Skeletal muscle satellite cell (primary cell): ENCODE results near the gene LRP1B.

ENCODE experiments used
- H3K27me3 ChIP-seq: 2 replicates; pipeline ENCODE4 v1.7.0; 2013; ENCODE audit warnings: low read length; ENCODE audit not compliant: control insufficient read depth, insufficient read depth
- H3K36me3 ChIP-seq: 2 replicates; pipeline ENCODE4 v1.7.0; 2013; ENCODE audit warnings: mild to moderate bottlenecking, control low read depth, low read length; ENCODE audit not compliant: insufficient read depth
- H3K4me1 ChIP-seq: 2 replicates; pipeline ENCODE4 v1.7.0; 2013; ENCODE audit warnings: low read length; ENCODE audit not compliant: control insufficient read depth, insufficient read depth
- H3K4me2 ChIP-seq: 2 replicates; pipeline ENCODE4 v1.7.0; 2013; ENCODE audit warnings: mild to moderate bottlenecking, low read length
- H3K4me3 ChIP-seq: 2 replicates; pipeline ENCODE4 v1.7.0; 2013; ENCODE audit warnings: low read length
- H3K9ac ChIP-seq: 2 replicates; pipeline ENCODE4 v1.7.0; 2013; ENCODE audit warnings: mild to moderate bottlenecking, low read depth, low read length, moderate library complexity
- H3K9me3 ChIP-seq: replicated peaks from 2 replicates; pipeline ENCODE4 v1.7.0; 2013; ENCODE audit warnings: mild to moderate bottlenecking, control low read depth, low read length

The LRP1B gene

DNA sequence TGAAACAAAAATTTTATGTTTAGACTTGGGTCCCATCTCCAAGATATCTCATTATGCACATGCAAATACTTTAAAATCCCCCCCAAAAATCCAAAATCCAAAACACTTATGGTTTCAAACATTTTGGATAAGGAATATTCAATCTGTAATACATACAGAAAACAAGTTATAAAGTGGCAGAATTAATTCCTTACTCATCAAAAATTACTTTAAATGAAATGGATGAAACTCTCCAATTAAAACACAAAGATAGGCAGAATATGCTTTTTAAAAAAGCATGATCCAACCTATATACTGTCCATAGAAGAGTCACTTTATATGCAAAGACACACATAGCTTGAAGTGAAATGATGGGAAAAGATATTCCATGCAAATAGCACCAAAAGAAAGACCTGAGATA lies 744.6 kb downstream of the LRP1B start:
- no peak overlapping the region for H3K4me2 ChIP-seq
- H3K9me3 ChIP-seq = no peaks in the 10 kb centered on the region
- no peaks in the 10 kb centered on the region for H3K36me3 ChIP-seq
- no peak overlapping the region for H3K4me3 ChIP-seq
- no peak overlapping the region for H3K9ac ChIP-seq
- no peaks in the 10 kb centered on the region for H3K27me3 ChIP-seq
- H3K4me1 ChIP-seq = no peaks in the 10 kb centered on the region

GRCh38 chr2:141384676-141385075 lies 746.1 kb downstream of the LRP1B start:
- Histone ChIP-seq H3K36me3 (no peaks in the 10 kb centered on the region), H3K4me2 (no peak overlapping the region), H3K4me3 (no peak overlapping the region), H3K9ac (no peak overlapping the region), H3K27me3 (no peaks in the 10 kb centered on the region), H3K4me1 (no peaks in the 10 kb centered on the region), H3K9me3 (no peaks in the 10 kb centered on the region)

DNA sequence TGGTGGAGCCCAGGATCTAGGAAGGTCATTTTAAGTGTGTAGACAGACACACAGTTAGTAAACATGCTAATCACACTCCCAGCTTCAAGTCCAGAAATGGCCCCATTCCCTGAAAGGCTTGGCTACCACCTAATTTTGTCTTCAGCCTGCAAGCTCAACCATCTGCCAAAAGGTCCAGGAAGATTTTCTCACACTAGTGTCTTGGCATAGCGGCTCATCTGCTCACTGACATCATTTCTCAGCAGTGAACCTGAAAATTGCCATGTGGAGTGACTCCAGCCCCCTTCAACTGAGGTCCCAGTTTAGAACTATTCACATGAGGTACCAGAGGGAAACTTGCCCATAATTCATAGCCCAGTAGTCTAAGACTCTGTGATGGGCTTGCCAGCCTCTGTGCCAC lies 748.9 kb downstream of the LRP1B start:
- Histone ChIP-seq H3K27me3 (no peaks in the 10 kb centered on the region), H3K4me3 (no peak overlapping the region), H3K9ac (no peak overlapping the region), H3K9me3 (no peaks in the 10 kb centered on the region), H3K4me1 (no peaks in the 10 kb centered on the region), H3K4me2 (no peak overlapping the region), H3K36me3 (no peaks in the 10 kb centered on the region)

DNA sequence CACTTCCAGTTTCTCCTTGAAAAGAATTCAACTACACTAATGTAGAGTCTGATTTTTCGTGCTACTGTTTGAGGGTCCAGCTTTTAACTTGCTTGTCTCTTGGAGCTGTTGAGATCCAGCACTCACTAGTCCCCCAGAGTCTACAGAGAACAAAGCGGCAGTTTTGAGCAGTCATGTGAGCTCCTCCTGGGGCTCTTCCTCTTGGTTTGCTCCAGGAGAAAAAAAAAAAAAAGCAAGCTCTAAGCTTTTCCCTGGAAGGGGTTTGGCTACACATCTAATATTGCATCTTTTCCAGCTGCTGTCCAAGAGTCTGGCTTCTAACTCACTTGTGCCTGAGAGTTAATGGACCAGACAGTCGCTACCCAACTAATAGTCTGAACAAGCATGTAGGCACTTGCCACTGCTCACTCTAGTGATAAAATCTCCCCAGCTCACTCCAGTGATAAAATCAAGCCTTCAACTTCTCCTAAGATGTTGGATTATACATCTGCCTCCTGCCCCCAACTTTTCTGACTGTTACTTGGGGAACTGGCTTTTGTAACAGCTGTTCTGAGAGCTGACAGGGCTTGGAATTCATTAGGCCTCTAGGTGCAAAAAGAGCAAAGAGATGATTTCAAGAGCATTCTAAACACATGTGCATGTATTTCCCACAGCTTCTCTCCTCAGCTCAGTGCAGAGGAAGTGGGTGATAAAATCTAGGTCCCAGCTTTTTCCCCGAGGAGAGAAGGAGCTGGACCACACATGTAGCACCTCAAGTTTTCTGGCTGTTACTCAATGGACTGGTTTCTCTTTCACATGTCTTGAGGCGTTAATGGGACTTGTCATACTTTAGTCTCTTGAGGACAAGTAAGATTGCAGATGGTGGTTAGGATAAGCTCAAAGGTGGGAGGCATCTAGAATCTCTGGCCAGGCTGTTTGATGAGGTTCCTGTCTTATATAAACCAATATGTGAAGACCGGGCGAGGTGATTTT lies 750.5 kb downstream of the LRP1B start:
- no peaks in the 10 kb centered on the region for H3K4me1 ChIP-seq
- H3K27me3 ChIP-seq = no peaks in the 10 kb centered on the region
- no peak overlapping the region for H3K4me2 ChIP-seq

DNA sequence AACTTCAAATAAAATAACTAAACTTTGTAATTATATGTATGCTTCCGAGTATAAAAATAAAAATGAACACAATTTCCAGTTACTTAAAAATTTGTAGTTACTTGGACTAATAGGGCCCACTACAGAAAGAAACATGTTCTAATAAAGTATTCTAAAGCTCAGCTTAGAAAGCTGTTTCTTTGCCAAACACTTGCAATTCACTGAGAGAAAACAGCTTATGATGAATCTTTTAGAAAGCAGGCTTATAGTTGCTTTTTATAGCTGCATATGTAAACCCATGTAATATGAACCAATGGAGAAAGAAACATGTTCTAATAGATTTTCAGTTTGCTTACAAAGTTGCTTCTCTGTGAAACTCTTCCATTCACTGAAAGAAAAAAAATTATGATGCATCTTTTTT lies 766.0 kb downstream of the LRP1B start:
- Histone ChIP-seq H3K9me3 (no peaks in the 10 kb centered on the region), H3K9ac (no peak overlapping the region), H3K27me3 (no peaks in the 10 kb centered on the region), H3K36me3 (no peaks in the 10 kb centered on the region), H3K4me2 (no peak overlapping the region), H3K4me1 (no peaks in the 10 kb centered on the region), H3K4me3 (no peak overlapping the region)

More for the DNA sequence above, 750.5 kb downstream of the LRP1B start:
- Histone ChIP-seq H3K36me3 (no peaks in the 10 kb centered on the region), H3K9ac (no peak overlapping the region), H3K4me3 (no peak overlapping the region), H3K9me3 (no peaks in the 10 kb centered on the region)

DNA sequence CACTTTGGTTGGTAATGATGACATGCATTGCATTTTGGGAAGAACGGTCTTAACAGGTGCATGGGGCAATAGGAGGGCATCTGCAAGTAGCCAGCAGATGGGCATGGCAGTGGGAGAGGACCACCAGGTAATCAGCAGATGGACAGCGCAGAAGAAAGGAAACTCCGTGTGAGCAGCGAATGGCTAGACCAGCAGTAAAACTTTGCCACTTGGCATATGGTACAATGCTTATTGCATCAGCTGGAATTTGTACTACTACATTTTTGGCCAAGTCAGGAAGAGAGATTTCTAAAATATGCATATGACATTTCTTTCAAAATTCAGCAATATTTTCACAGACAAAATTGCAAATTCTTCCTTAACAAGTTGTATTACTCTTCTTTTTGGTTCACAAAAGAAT lies 768.5 kb downstream of the LRP1B start:
- H3K9ac ChIP-seq = no peak overlapping the region
- H3K4me2 ChIP-seq = no peak overlapping the region
- H3K36me3 ChIP-seq = no peaks in the 10 kb centered on the region
- no peaks in the 10 kb centered on the region for H3K4me1 ChIP-seq
- H3K4me3 ChIP-seq = no peak overlapping the region
- no peaks in the 10 kb centered on the region for H3K27me3 ChIP-seq
- no peaks in the 10 kb centered on the region for H3K9me3 ChIP-seq

- Histone ChIP-seq H3K36me3 (no peaks in the 10 kb centered on the region), H3K4me2 (no peak overlapping the region), H3K9ac (no peak overlapping the region), H3K27me3 (no peaks in the 10 kb centered on the region), H3K4me1 (no peaks in the 10 kb centered on the region), H3K4me3 (no peak overlapping the region), H3K9me3 (no peaks in the 10 kb centered on the region)
These were observed 782.3 kb downstream of the LRP1B start for GRCh38 chr2:141348481-141348880.

DNA sequence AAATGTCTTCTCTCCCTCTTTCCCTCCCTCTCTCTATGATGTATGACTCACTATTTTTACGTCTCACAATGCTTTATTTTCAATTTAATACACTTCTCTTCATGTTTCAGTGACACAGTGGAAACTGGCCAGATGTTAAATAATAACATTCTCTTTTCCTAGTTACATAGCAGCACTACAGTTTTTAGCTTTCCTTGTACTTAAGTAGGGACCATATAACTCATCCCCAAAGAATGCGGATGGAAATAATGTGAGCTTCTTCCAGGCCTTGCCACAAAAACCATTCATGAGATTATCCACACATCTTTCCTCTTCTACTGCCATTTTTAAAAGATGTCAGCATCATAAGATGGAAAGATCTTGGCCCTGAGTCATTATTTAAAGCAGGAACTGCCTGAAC lies 789.4 kb downstream of the LRP1B start:
- Histone ChIP-seq H3K4me2 (no peak overlapping the region), H3K9me3 (no peaks in the 10 kb centered on the region), H3K4me1 (peaks cover 9% of the 10 kb centered on the region), H3K9ac (no peak overlapping the region), H3K36me3 (no peaks in the 10 kb centered on the region), H3K4me3 (no peak overlapping the region), H3K27me3 (no peaks in the 10 kb centered on the region)

DNA sequence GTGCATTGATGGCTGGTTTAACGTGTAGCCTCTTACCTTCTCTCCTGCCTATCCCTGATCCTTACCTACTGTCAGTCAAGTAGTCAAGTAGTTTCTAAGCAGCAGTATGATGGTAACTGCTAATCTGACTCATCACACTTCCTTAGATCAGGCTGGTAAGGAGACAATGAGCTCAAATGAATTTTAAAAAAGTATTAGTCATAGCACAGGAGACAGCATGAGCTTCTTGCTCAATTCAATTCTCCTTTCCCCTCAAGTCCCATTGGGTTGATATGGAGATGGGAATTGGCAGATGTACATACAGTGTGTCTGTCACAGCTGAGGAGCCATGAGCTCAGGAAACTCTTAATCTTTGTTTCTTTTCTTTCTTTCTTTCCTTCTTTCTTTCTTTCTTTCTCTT lies 799.7 kb downstream of the LRP1B start:
- no peak overlapping the region for H3K4me2 ChIP-seq
- no peak overlapping the region for H3K4me3 ChIP-seq
- no peaks in the 10 kb centered on the region for H3K9me3 ChIP-seq
- no peaks in the 10 kb centered on the region for H3K36me3 ChIP-seq
- H3K9ac ChIP-seq = no peak overlapping the region
- peaks cover 20% of the 10 kb centered on the region for H3K4me1 ChIP-seq
- no peaks in the 10 kb centered on the region for H3K27me3 ChIP-seq

GRCh38 chr2:141329964-141330363 lies 800.9 kb downstream of the LRP1B start:
- Histone ChIP-seq H3K4me2 (no peak overlapping the region), H3K9ac (no peak overlapping the region), H3K36me3 (no peaks in the 10 kb centered on the region), H3K4me1 (peaks cover 20% of the 10 kb centered on the region), H3K9me3 (no peaks in the 10 kb centered on the region), H3K27me3 (no peaks in the 10 kb centered on the region), H3K4me3 (no peak overlapping the region)

DNA sequence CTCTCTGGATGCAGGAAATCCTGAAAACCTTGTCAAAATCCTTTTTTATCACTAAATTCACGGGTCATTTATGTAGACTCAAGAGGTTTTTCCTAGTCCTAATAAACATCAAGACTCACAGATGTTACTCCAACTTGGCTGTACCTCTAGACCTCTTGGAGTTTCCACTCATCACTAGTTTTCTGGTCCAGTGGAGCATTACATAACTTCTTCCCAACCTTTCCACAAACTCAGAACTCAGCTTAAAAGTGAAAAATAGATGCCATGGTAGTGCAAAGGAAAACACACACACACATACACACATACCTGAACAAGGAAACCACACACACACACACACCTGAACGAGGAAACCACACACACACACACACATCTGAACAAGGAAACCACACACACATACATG lies 807.2 kb downstream of the LRP1B start:
- H3K9me3 ChIP-seq = no peaks in the 10 kb centered on the region
- H3K9ac ChIP-seq = no peak overlapping the region
- H3K4me3 ChIP-seq = no peak overlapping the region
- no peaks in the 10 kb centered on the region for H3K36me3 ChIP-seq
- H3K4me2 ChIP-seq = no peak overlapping the region
- no peaks in the 10 kb centered on the region for H3K4me1 ChIP-seq
- H3K27me3 ChIP-seq = no peaks in the 10 kb centered on the region

DNA sequence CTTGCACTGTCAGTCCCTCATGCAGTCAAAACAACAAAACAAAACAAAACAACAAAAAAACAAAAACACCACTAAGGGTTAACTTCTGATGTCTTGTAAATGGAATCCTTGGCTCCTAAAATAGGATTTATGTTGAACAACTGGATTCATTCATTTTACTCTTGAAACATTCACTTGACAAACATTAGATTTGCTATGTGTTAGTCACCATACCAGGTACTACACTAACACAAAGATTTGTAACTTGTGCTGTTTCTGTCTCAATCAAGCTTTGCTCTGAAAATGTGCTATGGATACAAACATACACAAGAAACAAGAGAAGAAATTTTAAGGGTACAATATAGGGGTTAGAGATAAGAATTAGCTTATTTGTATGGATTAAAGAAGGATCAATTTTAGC lies 812.8 kb downstream of the LRP1B start:
- no peaks in the 10 kb centered on the region for H3K27me3 ChIP-seq
- H3K4me2 ChIP-seq = no peak overlapping the region
- no peaks in the 10 kb centered on the region for H3K36me3 ChIP-seq
- no peak overlapping the region for H3K4me3 ChIP-seq
- H3K9ac ChIP-seq = no peak overlapping the region
- no peaks in the 10 kb centered on the region for H3K4me1 ChIP-seq
- H3K9me3 ChIP-seq = no peaks in the 10 kb centered on the region
